Upper lobe of right lung (tissue), 1 donor: ENCODE results near the gene SNX30. TPM values are rescaled to one million over a fixed set of nuclear protein-coding genes. Genes with fewer than 3 reads are reported as not detected.

Experiments
- ATAC-seq: fragments of 200-7000 bp; cut with Tn5 transposase; one replicate; pipeline ENCODE4 v1.9.1; 2020; ENCODE audit warnings: mild to moderate bottlenecking, moderate library complexity
- DNase-seq: peaks from one replicate; pipeline ENCODE4 v3.0.0-alpha.2; 2020
- H3K27ac ChIP-seq: fragments of 200-600 bp; one replicate; pipeline ENCODE4 v1.8.0; 2022
- H3K27me3 ChIP-seq: fragments of 200-600 bp; one replicate; pipeline ENCODE4 v1.8.0; 2022; ENCODE audit warnings: mild to moderate bottlenecking
- H3K36me3 ChIP-seq: fragments of 200-600 bp; one replicate; pipeline ENCODE4 v1.8.0; 2022
- H3K4me1 ChIP-seq: fragments of 200-600 bp; one replicate; pipeline ENCODE4 v1.8.0; 2022
- H3K4me3 ChIP-seq: fragments of 200-600 bp; one replicate; pipeline ENCODE4 v1.8.0; 2022; ENCODE audit warnings: mild to moderate bottlenecking
- H3K9me3 ChIP-seq: fragments of 200-600 bp; one replicate; pipeline ENCODE4 v1.8.0; 2022
- intact Hi-C: fragments of 100-400 bp; cut with DNase I; formaldehyde crosslinking; loops from one replicate; pipeline ENCODE4 v1.11.0; 2022
- total RNA-seq: library from RNA; stranded (reverse); fragmentation: NEBNext Ultra II Directional; extraction: Animal tissue kit (Norgen Biotek cat#: 25700); gene quantifications from one replicate; pipeline ENCODE4 v1.2.1, GENCODE V29; 2021
- TF ChIP-seq, protein P1 (sequence below): fragments of 200-600 bp; IDR thresholded peaks from one replicate; pipeline ENCODE4 v1.8.0; 2022; ENCODE audit warnings: antibody characterized with exemption
- donor health status: DM: no; HTN: yes; CAD: no; lungs with severe emphysema.

SNX30 gene
- total RNA-seq, 1 donor from 2014 or later = 76.3 TPM

DNA sequence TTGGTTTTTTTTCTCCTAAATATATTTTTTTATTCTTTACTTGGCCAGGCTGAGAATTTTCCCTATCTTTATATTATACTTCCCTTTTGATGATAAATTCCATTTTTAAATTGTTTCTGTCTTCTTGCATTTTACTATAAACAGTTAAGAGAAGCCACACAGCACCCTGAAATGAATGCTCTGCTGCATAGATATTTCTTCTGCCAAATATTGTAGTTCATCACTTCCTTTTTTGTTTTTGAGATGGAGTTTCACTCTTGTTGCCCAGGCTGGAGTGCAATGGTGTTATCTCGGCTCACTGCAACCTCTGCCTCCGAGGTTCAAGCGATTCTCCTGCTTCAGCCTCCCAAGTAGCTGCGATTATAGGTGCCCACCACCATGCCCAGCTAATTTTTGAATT is 24.1 kb upstream of the SNX30 start:
- Histone ChIP-seq H3K4me1 (no peaks in the 10 kb centered on the region), H3K27ac (no peak overlapping the region), H3K36me3 (no peaks in the 10 kb centered on the region), H3K9me3 (no peaks in the 10 kb centered on the region), H3K4me3 (no peak overlapping the region), H3K27me3 (no peaks in the 10 kb centered on the region)
- DNase-seq (no peak), ATAC-seq (no peak)
- TF ChIP-seq, protein P1, sequence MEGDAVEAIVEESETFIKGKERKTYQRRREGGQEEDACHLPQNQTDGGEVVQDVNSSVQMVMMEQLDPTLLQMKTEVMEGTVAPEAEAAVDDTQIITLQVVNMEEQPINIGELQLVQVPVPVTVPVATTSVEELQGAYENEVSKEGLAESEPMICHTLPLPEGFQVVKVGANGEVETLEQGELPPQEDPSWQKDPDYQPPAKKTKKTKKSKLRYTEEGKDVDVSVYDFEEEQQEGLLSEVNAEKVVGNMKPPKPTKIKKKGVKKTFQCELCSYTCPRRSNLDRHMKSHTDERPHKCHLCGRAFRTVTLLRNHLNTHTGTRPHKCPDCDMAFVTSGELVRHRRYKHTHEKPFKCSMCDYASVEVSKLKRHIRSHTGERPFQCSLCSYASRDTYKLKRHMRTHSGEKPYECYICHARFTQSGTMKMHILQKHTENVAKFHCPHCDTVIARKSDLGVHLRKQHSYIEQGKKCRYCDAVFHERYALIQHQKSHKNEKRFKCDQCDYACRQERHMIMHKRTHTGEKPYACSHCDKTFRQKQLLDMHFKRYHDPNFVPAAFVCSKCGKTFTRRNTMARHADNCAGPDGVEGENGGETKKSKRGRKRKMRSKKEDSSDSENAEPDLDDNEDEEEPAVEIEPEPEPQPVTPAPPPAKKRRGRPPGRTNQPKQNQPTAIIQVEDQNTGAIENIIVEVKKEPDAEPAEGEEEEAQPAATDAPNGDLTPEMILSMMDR = no peak
- intact Hi-C loops = no loop called here

DNA sequence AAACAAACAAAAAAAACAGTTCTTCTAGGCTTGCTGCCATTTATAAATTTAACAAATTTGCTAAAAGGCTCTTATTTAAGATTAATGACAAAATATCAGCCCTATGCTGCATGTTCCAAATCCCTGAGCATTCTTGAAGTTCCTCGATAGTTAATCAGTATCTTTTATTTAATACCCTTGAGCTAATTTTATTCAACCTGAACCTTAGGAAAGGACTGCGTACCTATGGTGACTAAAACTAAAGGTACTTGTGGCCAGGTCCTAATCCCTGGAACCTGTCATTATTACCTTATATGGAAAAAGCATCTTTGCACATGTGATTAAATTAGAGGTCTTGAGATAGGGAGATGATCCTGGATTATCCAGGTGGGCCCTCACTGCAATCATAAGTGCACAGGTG is 22.2 kb upstream of the SNX30 start:
- no peak for DNase-seq
- Histone ChIP-seq H3K4me1 (no peaks in the 10 kb centered on the region), H3K4me3 (no peak overlapping the region), H3K27ac (no peak overlapping the region), H3K36me3 (no peaks in the 10 kb centered on the region), H3K27me3 (no peaks in the 10 kb centered on the region), H3K9me3 (no peaks in the 10 kb centered on the region)
- intact Hi-C loops = no loop called here
- TF ChIP-seq, protein P1 = no peak
- ATAC-seq = no peak

DNA sequence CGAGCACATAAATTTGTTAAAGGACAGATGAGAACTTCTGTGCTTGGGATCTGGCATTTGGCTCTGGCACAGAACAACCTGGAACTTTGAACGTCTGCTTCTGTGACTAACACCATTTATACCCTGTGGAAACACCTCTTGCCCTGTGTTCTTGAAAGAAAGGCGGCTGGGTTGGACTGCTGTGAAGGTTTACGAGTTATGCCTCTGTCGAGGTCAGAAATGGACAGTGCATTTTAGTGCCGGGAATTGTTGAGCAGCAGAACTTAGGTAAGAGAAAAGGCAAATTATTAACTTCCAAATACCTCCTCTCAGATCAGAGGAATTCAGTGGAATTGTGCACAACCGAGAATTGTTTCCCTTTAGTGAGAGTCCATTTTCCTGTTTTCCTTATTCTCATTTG is 18.6 kb upstream of the SNX30 start:
- DNase-seq = no peak
- TF ChIP-seq, protein P1 = no peak
- H3K27ac ChIP-seq = no peak overlapping the region
- H3K4me1 ChIP-seq = no peaks in the 10 kb centered on the region
- no peak for ATAC-seq
- H3K9me3 ChIP-seq = no peaks in the 10 kb centered on the region
- H3K27me3 ChIP-seq = no peaks in the 10 kb centered on the region
- intact Hi-C loops = no loop called here
- no peak overlapping the region for H3K4me3 ChIP-seq
- no peaks in the 10 kb centered on the region for H3K36me3 ChIP-seq

DNA sequence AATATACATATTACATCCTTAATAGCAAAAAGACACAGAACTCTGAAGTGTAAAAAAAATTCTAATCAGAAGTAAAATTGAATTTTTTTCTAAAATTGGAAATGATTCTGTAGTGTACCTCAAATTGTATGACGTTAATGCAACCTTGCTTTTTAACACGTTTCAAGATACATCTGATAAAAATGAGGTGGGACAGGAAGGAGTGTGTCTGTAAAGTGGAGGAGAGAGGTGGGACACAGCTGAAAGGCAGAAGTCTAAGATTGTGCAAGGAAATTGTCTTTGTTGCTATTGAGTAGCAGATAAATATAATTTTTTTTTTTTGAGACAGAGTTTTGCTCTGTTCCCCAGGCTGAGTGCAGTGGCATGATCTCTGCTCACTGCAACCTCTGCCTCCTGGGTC is 15.7 kb upstream of the SNX30 start:
- no peak overlapping the region for H3K27ac ChIP-seq
- no peaks in the 10 kb centered on the region for H3K9me3 ChIP-seq
- no peaks in the 10 kb centered on the region for H3K4me1 ChIP-seq
- H3K4me3 ChIP-seq = no peak overlapping the region
- no peak for ATAC-seq
- TF ChIP-seq, protein P1 = no peak
- DNase-seq = no peak
- no peaks in the 10 kb centered on the region for H3K27me3 ChIP-seq
- H3K36me3 ChIP-seq = no peaks in the 10 kb centered on the region
- intact Hi-C loops = no loop called here

DNA sequence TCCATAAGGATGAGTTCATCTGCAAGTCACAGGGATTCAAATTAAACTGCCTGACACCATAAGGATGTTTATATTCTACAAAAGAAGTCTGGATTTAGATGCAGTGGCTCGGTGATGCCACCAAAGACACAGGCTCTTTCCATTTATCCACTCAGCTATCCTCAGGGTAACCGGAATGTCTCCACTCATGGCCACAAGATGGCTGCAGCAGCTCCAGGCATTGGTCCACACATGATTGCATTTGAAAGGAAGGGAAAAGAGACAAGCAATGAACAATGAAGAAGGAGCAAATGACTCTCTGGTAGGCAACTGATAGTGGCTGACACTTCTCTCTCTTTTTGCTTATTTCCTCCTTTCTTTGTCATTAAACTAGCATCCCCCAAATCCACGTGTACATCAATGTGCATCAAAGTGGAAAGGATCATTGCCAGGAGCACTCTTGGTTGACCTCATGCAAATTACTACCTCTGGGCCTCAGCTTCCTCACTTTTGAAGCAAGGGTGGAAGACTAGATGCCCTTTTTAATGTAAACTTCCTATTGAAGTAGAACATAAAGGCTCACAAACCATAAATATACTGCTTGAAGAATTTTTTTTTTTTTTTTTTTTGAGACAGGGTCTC is 7.2 kb upstream of the SNX30 start:
- H3K27ac ChIP-seq = no peak overlapping the region
- DNase-seq (no peak), ATAC-seq (no peak)
- no peaks in the 10 kb centered on the region for H3K9me3 ChIP-seq
- no peaks in the 10 kb centered on the region for H3K4me1 ChIP-seq
- H3K4me3 ChIP-seq = no peak overlapping the region
- no peaks in the 10 kb centered on the region for H3K27me3 ChIP-seq
- TF ChIP-seq, protein P1 = no peak
- H3K36me3 ChIP-seq = no peaks in the 10 kb centered on the region
- intact Hi-C loops = no loop called here

DNA sequence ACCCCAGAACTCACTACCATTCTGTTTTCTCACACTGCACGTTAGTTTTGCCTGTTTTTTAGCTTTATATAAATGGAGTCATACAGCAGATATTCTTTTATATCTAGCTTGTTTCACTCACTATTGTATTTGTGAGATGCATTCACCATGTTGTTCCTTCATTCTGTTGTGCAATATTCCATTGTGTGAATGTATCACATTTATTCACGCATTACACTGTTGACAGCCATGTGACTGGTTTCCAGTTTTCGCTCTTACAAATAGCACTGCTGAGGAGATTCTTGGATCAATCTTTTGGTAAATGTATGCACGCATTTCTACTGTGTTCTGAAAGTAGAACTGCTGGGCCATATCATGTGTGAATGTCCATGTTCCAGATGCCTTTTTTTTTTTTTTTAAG is 6.4 kb upstream of the SNX30 start:
- intact Hi-C loops = no loop called here
- Histone ChIP-seq H3K27ac (no peak overlapping the region), H3K9me3 (no peaks in the 10 kb centered on the region), H3K4me1 (no peaks in the 10 kb centered on the region), H3K27me3 (no peaks in the 10 kb centered on the region), H3K36me3 (no peaks in the 10 kb centered on the region), H3K4me3 (no peak overlapping the region)
- TF ChIP-seq, protein P1 = no peak
- no peak for ATAC-seq
- DNase-seq = no peak
